ENCODE data around the gene DNAH10.

DNAH10 gene

GRCh38 chr12:123948401-123948795 lies 186.3 kb downstream of the DNAH10 start:
- no peak for DNase-seq (ENCODE audit: low read depth in 2 of 2)
- TF ChIP-seq CTCF (IDR thresholded peaks at IDR 0.05; ENCODE audit: low read depth, low read length): no peak
- no peak overlapping the region for H3K4me3 ChIP-seq (replicated peaks in 1 of 2; ENCODE audit: low read depth in 2 of 2, low read length in 2 of 2)

GRCh38 chr12:123948796-123949769 lies 187.0 kb downstream of the DNAH10 start:
- H3K4me3 ChIP-seq (replicated peaks in 1 of 2; ENCODE audit: low read depth in 2 of 2, low read length in 2 of 2): no peak overlapping the region
- no peak for DNase-seq (ENCODE audit: low read depth in 2 of 2)
- TF ChIP-seq CTCF (IDR thresholded peaks at IDR 0.05; ENCODE audit: low read depth, low read length): no peak

GRCh38 chr12:123949770-123950165 lies 187.7 kb downstream of the DNAH10 start:
- DNase-seq (ENCODE audit: low read depth in 2 of 2): no peak
- no peak overlapping the region for H3K4me3 ChIP-seq (replicated peaks in 1 of 2; ENCODE audit: low read depth in 2 of 2, low read length in 2 of 2)
- no peak for TF ChIP-seq CTCF (IDR thresholded peaks at IDR 0.05; ENCODE audit: low read depth, low read length)

- peak in 1 of 2 donors; percentile 23 for DNase-seq (ENCODE audit: low read depth in 2 of 2)
- no peak for TF ChIP-seq CTCF (IDR thresholded peaks at IDR 0.05; ENCODE audit: low read depth, low read length)
- H3K4me3 ChIP-seq (replicated peaks in 1 of 2; ENCODE audit: low read depth in 2 of 2, low read length in 2 of 2): no peak overlapping the region
These were observed 188.6 kb downstream of the DNAH10 start for GRCh38 chr12:123950476-123951349.

- no peak for TF ChIP-seq CTCF (IDR thresholded peaks at IDR 0.05; ENCODE audit: low read depth, low read length)
- DNase-seq (ENCODE audit: low read depth in 2 of 2): no peak
- no peak overlapping the region for H3K4me3 ChIP-seq (replicated peaks in 1 of 2; ENCODE audit: low read depth in 2 of 2, low read length in 2 of 2)
These were observed 189.4 kb downstream of the DNAH10 start for GRCh38 chr12:123951467-123951866.

GRCh38 chr12:123952037-123952436 lies 189.9 kb downstream of the DNAH10 start:
- no peak for TF ChIP-seq CTCF (IDR thresholded peaks at IDR 0.05; ENCODE audit: low read depth, low read length)
- H3K4me3 ChIP-seq (replicated peaks in 1 of 2; ENCODE audit: low read depth in 2 of 2, low read length in 2 of 2): no peak overlapping the region
- peak; percentile 16 to 42 for DNase-seq (ENCODE audit: low read depth in 2 of 2)
